Measurements from ENCODE around the gene ROR2. TPM values are rescaled to one million over a fixed set of nuclear protein-coding genes. Genes with fewer than 3 reads are reported as not detected.
A peak's percentile ranks its signal among the peaks of the same experiment; 100 is the strongest.

ROR2 gene
- total and polyA plus RNA-seq, 2 of the 8 experiments (the other 6 are each of a cell fraction or from before 2014, with no cell fraction given) = 2.7 to 4.3 TPM

DNA sequence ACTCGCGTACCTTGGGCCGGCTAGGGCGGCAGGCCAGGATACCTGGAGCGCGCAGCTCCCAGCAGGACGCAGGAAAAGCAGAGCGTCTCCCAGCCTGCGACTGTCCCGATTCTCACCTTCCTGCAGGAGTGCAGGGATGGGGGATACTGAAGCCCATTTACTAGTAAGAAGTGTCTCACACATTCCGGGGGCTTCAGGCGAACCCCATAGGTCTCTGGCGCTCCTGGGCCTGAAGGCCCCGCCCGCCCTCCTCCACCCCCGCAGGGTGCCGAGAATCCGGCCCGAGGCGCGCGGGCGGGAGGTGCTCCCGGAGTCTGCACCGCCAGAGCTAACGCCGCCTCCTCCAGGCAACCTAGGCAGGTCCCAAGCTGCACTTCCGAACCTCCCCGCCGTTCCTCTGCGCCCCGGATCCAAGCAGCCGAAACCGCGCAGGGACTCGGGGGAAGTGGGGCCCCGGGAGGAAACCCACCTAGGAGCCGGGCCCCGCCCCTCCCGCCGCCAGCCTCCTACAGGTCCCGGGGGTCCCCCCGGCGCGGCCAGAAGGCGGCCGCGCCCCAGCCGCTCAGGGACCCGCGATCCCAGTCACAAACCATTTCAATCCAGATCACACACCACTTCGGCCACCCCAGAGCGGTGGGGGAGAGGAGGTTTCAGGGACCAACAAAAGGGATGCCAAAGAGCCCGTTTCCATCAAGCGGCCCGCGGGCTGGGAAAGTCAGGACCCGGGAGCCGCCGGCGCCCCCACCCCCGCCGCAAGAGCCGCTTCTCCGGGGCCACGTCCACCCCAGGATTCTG is 1.2 kb downstream of the ROR2 start:
- Histone ChIP-seq H3K27ac (ENCODE audit: low read depth, low read length) (no peak overlapping the region), H4K8ac (ENCODE audit: extremely low read depth, insufficient read depth, low read length) (peak overlapping the region; percentile 74), H2BK20ac (ENCODE audit: low read length) (no peak overlapping the region), H4K91ac (replicated peaks; ENCODE audit: insufficient read length, low read length) (no peak overlapping the region), H2AFZ (ENCODE audit: low read length) (no peak overlapping the region; the same call in 1 of the 2 replicates), H4K5ac (ENCODE audit: insufficient read length, low read depth, low read length) (no peak overlapping the region), H2BK120ac (replicated peaks; ENCODE audit: low read depth, low read length) (no peak overlapping the region), H3K27me3 (replicated peaks in 1 of 4; ENCODE audit: control insufficient read depth in 3 of 4, extremely low read depth in 1 of 4, insufficient read depth in 3 of 4, low read length in 3 of 4) (peaks cover 7 to 66% (median 49%) of the 10 kb centered on the region in 4 experiments), H3K4me1 (replicated peaks in 1 of 4; ENCODE audit: control insufficient read depth in 3 of 4, insufficient read depth in 4 of 4, low read length in 3 of 4) (peaks cover 0 to 12% (median under 1%) of the 10 kb centered on the region in 4 experiments), H3K79me1 (ENCODE audit: low read depth, low read length) (no peaks in the 10 kb centered on the region), H2BK12ac (ENCODE audit: low read depth, low read length) (0 out of 2 replicates have a peak overlapping the region, but pooled peaks have one; percentile 39), H3K4me2 (ENCODE audit: insufficient read depth in 1 of 2, low read depth in 2 of 2, low read length in 2 of 2) (peak overlapping the region; percentile 86 to 88), H2AK5ac (ENCODE audit: low read depth, low read length) (no peak overlapping the region), H2BK5ac (ENCODE audit: low read depth, low read length) (no peak overlapping the region), H3K23me2 (ENCODE audit: low read depth, low read length) (peaks cover 21% of the 10 kb centered on the region; the same call in 1 of the 2 replicates), H3K79me2 (ENCODE audit: control insufficient read depth in 1 of 2, insufficient read depth in 2 of 2, low read length in 2 of 2) (no peaks in the 10 kb centered on the region), H4K20me1 (replicated peaks in 1 of 2; ENCODE audit: control insufficient read depth in 1 of 2, insufficient read depth in 2 of 2, low read length in 2 of 2) (no peaks in the 10 kb centered on the region), H3K23ac (ENCODE audit: insufficient read length) (no peak overlapping the region), H3K4ac (replicated peaks; ENCODE audit: insufficient read length, low read depth, low read length) (no peak overlapping the region), H3K4me3 (ENCODE audit: extremely low read depth in 1 of 4, insufficient read depth in 2 of 4, low read depth in 3 of 4, low read length in 4 of 4) (peak overlapping the region; percentile 48 to 77 (median 69)), H3K36me3 (ENCODE audit: control insufficient read depth in 2 of 4, insufficient read depth in 4 of 4, low read length in 3 of 4) (no peaks in the 10 kb centered on the region), H3K14ac (ENCODE audit: insufficient read length) (no peak overlapping the region), H2BK15ac (ENCODE audit: low read length) (0 out of 2 replicates have a peak overlapping the region, but pooled peaks have one; percentile 72), H3K9ac (replicated peaks in 1 of 4; ENCODE audit: extremely low read depth in 1 of 4, low read depth in 3 of 4, low read length in 3 of 4) (peak overlapping the region in 1 of 4 experiments; percentile 39; a peak in 2 of 7 replicates), H3K18ac (ENCODE audit: extremely low read depth, low read length) (0 out of 2 replicates have a peak overlapping the region, but pooled peaks have one; percentile 15), H3K56ac (replicated peaks; ENCODE audit: insufficient read length, low read depth, low read length) (no peak overlapping the region), H3K9me3 (ENCODE audit: insufficient read depth in 2 of 2, low read depth in 1 of 2, low read length in 1 of 2) (no peaks in the 10 kb centered on the region)
- FAIRE-seq (no peak), DNase-seq (ENCODE audit: low read depth in 1 of 2, low spot score in 2 of 2) (peak in 1 of 2 experiments; percentile 81)
- ChIA-PET CTCF (ENCODE audit: partially characterized antibody) (interaction anchor here (0.6 to 11.7 kb wide), 10 partner anchors 10 to 190 kb away, joined by 3 to 180 read pairs (median 4); no protein-coding TSS in a partner anchor), POLR2A (ENCODE audit: partially characterized antibody) (interaction anchor here (0.6 to 1.4 kb wide), 2 partner anchors 24 to 189 kb away, joined by 3 to 4 read pairs; no protein-coding TSS in a partner anchor)
- 2% methylated on average over 39 of the region's 66 CpGs; no CpG with 5 or more reads in 1 of the 2 experiments for WGBS, 2 experiments (ENCODE audit: extremely low coverage in 1 of 2, insufficient coverage in 1 of 2, insufficient read length in 1 of 2, insufficient replicate concordance in 2 of 2, low coverage in 1 of 2, low lambda C conversion rate in 2 of 2, missing lambda C conversion rate in 1 of 2)
- TF ChIP-seq SP2 (IDR thresholded peaks at IDR 0.05; ENCODE audit: low read length) (no peak), BRCA1 (IDR thresholded peaks at IDR 0.05; ENCODE audit: low read depth, low read length) (no peak), SIN3A (conservative IDR thresholded peaks at IDR 0.05 in 1 of 2, IDR thresholded peaks at IDR 0.05 in 1 of 2; ENCODE audit: low read depth in 1 of 2, low read length in 2 of 2) (no peak; a peak in 1 of 4 replicates), NANOG (IDR thresholded peaks at IDR 0.05; ENCODE audit: insufficient read depth, low read depth, low read length, poor library complexity, severe bottlenecking) (no peak), YY1 (IDR thresholded peaks at IDR 0.05; ENCODE audit: low read depth, low read length) (no peak), KDM1A (IDR thresholded peaks at IDR 0.05; ENCODE audit: borderline replicate concordance, low read length) (no peak; the same call in 1 of the 2 replicates), JUND (IDR thresholded peaks at IDR 0.05; ENCODE audit: low read length) (no peak), CHD1 (IDR thresholded peaks at IDR 0.05; ENCODE audit: low read depth, low read length) (no peak), CHD2 (IDR thresholded peaks at IDR 0.05; ENCODE audit: low read length) (no peak), RAD21 (IDR thresholded peaks at IDR 0.05 in 1 of 2, conservative IDR thresholded peaks at IDR 0.05 in 1 of 2; ENCODE audit: low read depth in 2 of 2, low read length in 2 of 2) (0 out of 4 replicates have a peak, but pooled peaks of 1 of the 2 experiments have one; percentile 9)

All from H1 (cell line).